GM18858 (cell line): ENCODE results near the gene RERE.
"Not testable (repeated sequence)": the region's sequence is repeated elsewhere in the genome, so short reads cannot be mapped to it uniquely, and the experiment has no call there.

Source experiments
- ATAC-seq: cut with Tn5 transposase; IDR thresholded peaks from one replicate; pipeline ENCODE4 v1.9.1; 2021; ENCODE audit not compliant: unreplicated experiment

Gene RERE

GRCh38 chr1:8524627-8525157 lies 292.7 kb downstream of the RERE start:
- ATAC-seq: no peak

GRCh38 chr1:8523666-8524206 lies 293.7 kb downstream of the RERE start:
- no peak for ATAC-seq

- ATAC-seq: no peak
These were observed 296.9 kb downstream of the RERE start for GRCh38 chr1:8520483-8520966.

- no peak for ATAC-seq
These were observed 298.3 kb downstream of the RERE start for GRCh38 chr1:8519167-8519566.

GRCh38 chr1:8518490-8518801 lies 299.0 kb downstream of the RERE start:
- ATAC-seq: no peak

GRCh38 chr1:8517661-8518489 lies 299.6 kb downstream of the RERE start:
- ATAC-seq: no peak

- no peak for ATAC-seq
These were observed 300.5 kb downstream of the RERE start for GRCh38 chr1:8516793-8517556.

GRCh38 chr1:8516278-8516777 lies 301.1 kb downstream of the RERE start:
- ATAC-seq: no peak

GRCh38 chr1:8512504-8512903 lies 304.9 kb downstream of the RERE start:
- ATAC-seq: no peak

- no peak for ATAC-seq
These were observed 307.2 kb downstream of the RERE start for GRCh38 chr1:8510041-8510823.

GRCh38 chr1:8509579-8509978 lies 307.9 kb downstream of the RERE start:
- no peak for ATAC-seq

- no peak for ATAC-seq
These were observed 310.3 kb downstream of the RERE start for GRCh38 chr1:8506995-8507615.

- no peak for ATAC-seq
These were observed 311.0 kb downstream of the RERE start for GRCh38 chr1:8506456-8506855.

GRCh38 chr1:8503842-8504241 lies 313.6 kb downstream of the RERE start:
- no peak for ATAC-seq

- ATAC-seq: not testable (repeated sequence)
These were observed 314.5 kb downstream of the RERE start for GRCh38 chr1:8502949-8503348.

- no peak for ATAC-seq
These were observed 320.1 kb downstream of the RERE start for GRCh38 chr1:8497210-8497819.

GRCh38 chr1:8496473-8496872 lies 321.0 kb downstream of the RERE start:
- ATAC-seq: no peak

GRCh38 chr1:8495928-8496401 lies 321.5 kb downstream of the RERE start:
- no peak for ATAC-seq

GRCh38 chr1:8494681-8495080 lies 322.8 kb downstream of the RERE start:
- no peak for ATAC-seq
